HG02943 (cell line): ENCODE data around the gene ANXA11.

Source experiments
- ATAC-seq: cut with Tn5 transposase; IDR thresholded peaks from one replicate; pipeline ENCODE4 v1.9.1; 2021; ENCODE audit warnings: mild to moderate bottlenecking, low read depth, moderate library complexity; ENCODE audit not compliant: unreplicated experiment

ANXA11 gene

GRCh38 chr10:80122110-80122710 lies 83.1 kb downstream of the ANXA11 start:
- ATAC-seq, result no peak

DNA sequence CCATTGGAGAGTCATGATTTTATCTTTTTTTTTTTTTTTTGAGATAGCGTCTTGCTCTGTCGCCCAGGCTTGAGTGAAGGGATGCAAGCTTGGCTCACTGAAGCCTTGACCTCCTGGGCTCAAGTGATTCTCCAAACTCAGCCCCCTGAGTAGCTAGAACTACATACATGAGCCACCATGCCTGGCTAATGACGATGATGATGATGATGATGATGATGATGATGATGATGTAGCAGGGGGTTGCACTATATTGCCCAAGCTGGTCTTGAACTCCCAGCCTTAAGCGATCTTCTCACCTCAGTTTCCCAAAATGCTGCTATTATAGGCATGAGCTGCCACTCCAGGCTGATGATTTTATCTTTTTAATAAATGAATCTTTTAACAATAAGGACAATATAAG lies 86.7 kb downstream of the ANXA11 start:
- ATAC-seq, result no peak

DNA sequence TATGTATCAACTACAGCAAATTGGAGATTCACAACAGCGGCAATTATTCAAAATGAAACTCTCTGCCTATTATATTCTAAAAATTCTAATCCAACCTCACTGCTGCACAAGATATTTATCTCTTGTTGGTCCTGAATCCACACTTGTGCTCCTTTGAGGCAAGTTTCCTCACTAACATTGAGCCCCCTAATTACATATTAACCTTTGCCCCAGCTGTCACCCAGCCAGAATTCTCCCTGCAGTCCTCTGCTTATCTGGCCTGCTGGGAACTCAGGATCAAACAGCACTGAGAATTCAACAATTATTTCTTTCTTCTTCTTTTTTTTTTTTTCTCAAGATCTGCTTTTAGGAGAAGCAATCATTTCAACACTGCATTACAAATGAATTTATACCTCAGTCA lies 94.4 kb downstream of the ANXA11 start:
- no peak for ATAC-seq

DNA sequence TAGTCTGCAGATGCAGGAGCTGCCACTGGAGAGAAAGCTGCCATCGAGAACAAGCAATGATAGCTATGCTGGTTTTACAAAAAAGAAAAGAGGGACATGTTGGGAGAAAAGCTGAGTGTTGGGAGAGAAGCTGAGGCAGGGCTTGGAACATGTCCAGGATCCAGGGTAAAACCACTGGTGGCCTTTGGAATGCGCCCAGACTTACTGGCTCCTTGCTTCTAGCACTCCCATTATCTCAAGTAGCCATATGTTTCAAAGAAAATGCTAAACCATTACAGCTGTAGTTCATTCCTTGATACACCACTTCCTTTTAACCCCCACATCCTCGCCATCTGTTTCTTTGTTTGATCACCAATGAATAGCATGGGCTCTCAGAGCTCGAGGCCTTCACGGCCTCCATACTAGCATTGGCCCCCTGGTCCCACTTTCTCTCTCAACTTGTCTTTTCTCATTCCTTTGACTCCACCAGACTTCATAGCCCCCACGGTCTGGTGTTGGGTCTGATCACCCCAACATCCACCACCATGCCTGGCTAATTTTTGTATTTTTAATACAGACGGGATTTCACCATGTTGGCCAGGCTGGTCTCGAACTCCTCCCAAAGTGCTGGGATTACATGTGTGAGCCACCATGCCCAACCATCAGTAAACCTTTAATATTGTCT lies 96.6 kb downstream of the ANXA11 start:
- ATAC-seq, result no peak

DNA sequence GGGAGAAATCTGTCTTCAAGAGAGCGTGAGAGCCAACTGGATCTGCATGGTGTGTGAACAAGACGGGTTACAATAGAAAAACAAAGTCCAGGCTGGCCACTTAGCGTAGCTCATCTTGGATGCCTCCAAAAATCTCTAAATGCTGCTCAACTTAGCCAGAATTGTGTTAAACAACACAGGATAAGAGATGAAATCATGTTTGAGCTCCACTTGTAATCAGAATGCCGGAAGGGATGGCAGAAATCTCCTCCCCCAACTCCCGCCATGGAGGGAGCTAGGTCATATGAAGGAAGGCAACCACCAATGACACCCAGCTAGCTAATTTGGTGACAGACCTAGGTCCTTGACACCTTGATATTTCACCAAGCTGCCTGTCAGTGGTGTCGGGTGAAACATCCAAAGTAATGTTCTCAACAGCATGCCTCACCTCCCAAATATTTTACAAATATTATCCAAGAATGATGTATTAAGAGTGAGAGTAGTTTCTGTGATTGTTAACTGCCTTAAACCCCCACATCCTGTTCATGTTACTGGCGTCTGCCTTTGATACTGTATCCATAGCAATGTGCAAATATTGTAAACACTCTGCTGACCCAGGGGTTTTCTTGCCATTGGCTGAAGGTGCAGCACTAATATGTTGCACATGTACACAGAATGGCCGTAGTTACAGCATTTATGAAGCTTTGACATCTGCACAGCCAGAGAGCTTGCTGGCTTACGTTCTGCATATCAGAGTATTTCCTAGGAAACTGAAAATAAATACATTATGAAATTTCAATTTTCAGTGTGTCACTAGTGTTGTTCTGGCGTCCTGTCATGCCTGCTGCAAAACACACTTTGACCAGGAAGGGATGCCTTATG lies 101.0 kb downstream of the ANXA11 start:
- no peak for ATAC-seq
